HG03066 (cell line): ENCODE measurements around the gene PSME3IP1.

Source experiments
- ATAC-seq: cut with Tn5 transposase; IDR thresholded peaks from one replicate; pipeline ENCODE4 v1.9.1; 2021; ENCODE audit warnings: low read depth; ENCODE audit not compliant: unreplicated experiment

Gene PSME3IP1

DNA sequence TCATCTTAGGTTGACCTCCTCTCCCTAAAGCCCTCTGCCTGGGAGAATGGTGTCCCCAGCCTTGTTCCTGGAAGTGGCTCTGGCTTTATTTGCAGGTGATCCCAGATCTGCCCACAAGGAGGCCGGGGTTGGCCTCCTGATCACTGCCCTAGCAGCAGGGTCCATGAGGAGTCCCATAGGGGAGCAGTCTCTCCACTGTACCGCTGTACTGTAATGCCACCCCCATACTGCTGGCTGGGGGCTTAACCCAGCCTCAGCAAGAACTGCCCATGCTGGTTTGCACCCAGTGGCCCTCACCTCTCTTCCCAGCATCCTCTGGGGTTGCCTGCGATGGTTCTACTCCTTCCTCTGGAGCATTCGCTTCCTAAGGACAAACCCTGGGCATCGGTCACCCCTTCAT, 39.1 kb downstream of the PSME3IP1 start:
- no peak for ATAC-seq

DNA sequence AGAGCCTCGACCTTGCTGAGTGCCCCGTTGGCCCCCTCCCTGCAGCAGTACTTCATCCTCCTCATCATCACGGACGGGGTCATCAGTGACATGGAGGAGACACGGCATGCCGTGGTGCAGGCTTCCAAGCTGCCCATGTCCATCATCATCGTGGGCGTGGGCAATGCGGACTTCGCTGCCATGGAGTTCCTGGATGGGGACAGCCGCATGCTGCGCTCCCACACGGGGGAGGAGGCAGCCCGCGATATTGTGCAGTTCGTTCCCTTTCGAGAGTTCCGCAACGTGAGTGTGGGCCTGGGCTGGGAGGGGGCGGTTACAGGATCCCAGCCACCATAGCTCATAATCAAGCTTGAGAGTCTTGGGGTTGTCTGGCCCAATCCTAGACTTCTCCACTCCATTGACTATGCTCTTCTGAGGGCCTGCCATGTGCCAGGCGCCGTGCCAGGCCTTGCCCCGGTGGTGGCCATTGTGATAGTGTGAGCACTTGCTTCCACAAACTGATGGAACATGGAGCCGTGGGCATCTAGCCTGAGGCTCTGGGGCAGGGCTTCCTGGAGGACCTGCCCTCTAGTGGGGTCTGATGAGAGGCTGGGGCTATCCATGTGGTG, 39.7 kb downstream of the PSME3IP1 start:
- ATAC-seq = no peak

DNA sequence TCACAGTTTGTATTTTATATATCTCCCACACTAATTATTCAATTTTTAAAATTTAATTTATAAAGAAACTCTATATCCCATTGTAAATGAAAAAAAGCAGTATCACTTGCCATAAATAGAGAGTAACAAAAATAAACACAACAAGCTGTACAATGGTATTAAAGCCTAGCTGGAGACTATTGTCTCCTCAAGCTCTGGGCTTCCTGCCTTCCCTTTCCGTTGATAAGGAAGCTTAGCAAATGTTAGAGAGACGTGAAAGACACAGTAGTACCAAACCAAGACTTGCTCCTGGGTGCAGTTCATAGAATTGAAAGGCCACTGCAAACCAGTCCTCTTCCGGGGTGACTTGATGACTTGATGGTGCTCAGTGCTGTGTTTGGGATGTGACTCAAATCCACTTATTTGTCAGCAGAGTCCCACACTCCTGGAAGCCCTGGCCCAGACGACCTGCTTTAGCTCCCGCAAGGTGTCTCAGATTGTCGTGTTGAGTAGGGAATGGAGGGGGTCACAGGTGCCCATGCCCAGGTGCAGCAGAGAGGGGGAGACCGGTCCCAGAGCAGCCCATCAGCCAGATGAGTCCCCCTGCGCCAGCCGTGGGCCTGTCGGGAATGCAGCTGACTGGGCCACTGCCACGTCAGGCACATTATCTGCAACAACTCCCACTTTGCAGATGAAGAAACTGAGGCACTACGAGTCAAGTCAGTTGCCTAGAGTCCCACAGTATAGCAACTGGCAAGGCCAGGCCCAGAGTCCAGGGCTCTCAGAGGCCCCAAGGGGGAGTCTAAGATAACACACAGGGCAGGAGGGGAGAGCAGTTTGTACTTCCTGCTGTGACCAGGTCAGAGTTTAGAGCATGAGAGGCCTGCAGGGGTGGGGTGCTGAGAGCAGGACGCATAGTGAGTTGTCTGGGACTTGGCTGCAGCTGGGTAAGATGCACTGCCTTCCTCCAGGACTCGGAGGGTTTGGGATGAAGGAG, 40.5 kb downstream of the PSME3IP1 start:
- no peak for ATAC-seq

DNA sequence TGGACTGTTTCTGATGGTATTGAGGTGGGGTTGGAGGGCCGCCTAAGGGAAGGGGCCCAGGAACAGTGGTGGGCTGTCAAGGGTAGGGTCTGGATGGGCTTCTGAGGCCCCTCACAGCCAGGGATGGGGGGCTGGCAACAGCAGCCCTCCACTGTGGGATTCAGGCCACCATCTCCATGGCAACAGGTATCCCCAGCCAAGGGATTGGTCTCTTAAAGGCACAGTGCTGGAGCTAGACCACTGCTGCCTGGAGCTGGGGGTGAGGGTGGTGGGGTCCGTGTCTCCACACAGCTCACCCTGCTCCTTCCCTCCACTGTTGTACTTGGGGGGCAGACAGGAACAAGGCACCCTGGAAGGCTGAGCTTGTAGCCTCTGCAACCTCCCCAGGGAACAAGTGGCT, 41.8 kb downstream of the PSME3IP1 start:
- no peak for ATAC-seq

DNA sequence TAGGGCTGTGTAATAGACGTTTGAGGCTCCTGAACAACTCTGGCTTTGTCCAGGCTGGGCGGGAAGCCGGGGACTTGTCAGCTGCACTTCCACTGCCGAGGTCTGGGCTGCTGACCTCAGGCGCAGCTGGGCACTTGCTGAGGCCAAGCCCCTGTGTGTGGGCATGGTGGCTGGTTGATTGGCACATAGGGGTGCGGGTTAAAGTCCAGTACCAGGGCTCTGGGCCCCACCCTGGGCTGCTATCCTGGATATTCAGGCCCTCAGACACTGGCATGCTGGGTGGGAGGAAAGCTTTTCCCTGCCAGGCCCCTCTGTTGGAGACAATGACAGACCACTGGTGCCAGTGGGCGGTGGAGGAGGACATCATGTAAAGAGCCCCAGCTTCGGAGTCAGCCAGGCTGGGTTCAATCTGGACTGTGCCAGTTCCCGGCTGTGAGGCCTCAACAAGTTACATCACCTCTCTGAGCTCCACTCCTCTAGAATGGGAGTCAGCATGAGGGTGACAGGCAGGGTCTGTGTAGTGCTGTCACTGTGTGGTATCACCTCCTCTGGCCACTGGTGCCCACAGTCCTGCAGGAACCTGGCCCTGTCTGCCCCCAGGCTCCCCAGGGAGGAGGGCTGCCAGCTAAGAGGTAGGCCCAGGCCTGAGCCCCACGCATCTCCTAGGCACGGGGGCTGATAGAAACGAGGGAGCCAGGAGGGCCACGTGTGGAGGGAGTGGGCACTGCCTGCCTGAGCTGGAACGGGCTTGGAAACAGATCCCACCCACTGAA, 42.5 kb downstream of the PSME3IP1 start:
- no peak for ATAC-seq

DNA sequence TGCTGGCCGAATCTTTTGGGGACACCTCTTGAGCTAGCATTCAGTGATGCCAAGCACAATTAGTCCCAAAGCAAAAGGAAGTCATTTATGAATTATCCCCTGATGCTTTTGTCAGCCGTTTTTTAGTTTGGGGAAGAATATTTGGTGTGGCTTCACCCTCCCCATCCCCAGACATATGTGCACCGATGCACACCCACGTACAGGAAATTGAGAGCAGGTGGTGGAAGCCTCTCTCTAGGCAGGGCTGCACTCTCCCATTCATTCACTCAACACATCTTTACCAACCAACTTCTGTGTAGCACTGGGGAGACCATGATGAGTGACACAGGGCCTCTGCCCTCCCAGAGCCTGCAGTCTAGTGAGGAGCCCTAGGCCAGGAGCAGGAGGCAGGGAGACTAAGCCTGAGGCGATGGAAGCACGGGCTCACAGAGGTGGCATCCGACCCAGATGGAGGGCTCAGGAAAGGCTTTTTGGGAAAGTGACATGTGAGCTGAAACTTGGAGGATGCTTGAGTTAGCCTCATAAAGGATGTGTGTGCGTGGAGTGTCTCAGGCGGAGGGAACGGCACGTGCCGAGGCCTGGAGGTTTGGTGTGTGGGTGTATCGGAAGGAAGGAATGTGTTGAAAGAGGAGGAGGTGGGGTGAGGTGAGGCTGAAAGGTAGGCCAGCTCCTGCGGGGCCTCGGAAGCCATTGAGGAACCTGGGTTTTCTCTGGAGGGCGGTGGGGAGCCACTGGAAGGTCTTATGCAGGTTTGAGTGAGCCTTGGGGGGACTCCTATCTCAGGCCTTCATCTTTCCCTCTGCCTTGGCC, 43.8 kb downstream of the PSME3IP1 start:
- ATAC-seq = no peak

DNA sequence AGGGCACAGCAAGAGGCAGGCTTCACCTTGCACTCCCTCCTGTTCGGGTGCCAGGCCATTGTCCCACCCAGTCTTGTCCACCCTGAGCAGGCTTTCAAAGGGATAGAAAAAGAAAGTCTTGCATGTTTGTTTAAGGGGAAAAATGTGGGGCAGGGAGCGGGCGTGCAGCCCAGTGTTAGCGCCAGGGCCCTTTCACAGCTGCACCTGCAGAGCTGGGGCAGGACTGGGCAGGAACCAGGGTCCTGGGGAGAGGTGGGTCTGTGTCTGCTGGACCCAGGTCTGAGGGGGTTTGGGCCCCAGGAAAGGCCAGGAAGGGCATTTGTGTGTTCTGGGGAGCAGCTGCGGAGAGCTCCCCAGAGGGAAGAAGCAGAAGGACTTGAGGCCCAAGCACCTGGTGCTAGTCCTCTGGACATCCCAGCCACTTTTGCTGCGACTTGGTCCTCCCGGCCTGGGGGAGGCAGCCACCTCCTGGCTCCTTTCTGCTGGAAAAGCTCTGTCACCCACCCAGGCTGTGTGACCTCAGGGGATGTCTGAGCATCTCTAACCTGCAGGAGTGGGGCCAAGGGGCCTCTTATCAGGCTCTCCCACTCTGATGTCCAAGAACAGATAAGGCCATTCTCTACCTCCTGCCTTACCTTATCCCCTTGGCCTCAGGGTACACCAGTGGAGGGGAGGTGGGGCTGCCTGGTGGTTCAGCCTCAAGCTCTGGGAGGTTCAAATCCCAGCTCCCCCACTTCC, 44.7 kb downstream of the PSME3IP1 start:
- no peak for ATAC-seq

DNA sequence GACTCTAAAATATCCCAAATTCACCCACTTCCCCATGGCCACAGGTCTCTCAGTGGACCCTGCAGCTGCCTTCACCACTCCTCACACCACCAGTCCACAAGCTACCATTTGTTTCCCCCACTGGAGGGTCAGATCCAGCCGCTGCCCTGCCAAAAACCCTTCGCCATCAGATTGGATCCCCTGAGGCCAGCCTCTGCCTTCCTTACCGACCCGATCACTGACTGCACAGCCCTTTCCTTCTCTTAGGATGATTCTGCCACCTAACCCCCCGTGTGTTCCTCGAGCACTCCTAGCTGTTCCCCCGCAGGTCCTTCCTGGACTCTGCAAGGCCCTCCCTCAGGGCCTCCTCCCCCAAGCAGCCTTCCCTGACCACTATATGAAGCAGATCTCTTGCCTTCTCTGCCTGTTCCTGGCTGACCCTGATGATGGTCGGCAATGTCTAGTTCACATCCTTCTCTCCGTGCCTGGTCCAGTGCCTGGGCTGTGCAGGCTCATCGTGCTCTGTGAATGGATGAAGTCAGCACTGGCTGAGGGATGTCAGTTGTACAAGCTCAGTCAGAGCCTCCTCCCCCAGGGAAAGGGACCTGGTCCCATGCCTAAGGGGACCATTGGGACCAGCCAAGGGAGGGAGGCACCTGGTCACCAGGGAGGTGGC, 47.4 kb downstream of the PSME3IP1 start:
- no peak for ATAC-seq

DNA sequence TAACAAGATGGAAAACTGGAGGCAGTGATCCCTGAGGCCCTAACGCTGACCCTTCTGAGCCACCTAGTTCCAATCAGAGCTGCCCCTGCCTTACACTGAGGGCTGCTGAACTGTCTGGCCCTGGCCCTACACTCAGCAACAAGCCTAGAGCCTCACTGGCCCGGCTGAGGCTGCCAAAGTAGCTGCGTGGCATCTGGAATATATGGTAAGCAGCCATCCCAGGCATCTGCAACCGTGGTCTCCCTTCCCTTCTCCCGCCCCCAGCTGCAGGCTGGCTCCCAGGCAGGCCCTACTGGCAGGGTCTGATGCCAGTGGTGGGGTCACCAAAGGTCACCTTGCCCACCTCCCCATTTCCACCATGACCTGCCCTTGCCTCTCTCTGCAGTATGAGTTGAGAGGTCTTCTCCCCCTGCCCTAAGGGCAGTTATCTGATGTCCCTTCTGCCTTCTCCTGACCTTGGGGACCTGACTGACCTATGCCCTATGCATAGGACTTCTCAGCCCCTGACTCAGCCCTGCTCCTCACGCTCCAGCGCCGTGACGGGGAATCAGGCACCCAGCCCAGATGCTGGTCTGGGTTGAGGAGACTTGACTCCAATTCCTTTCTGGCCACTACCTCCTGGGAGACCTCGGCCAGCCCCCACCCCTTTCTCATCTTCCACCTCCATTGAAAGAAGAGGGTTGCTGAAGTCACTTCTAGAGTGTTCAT, 48.1 kb downstream of the PSME3IP1 start:
- no peak for ATAC-seq

DNA sequence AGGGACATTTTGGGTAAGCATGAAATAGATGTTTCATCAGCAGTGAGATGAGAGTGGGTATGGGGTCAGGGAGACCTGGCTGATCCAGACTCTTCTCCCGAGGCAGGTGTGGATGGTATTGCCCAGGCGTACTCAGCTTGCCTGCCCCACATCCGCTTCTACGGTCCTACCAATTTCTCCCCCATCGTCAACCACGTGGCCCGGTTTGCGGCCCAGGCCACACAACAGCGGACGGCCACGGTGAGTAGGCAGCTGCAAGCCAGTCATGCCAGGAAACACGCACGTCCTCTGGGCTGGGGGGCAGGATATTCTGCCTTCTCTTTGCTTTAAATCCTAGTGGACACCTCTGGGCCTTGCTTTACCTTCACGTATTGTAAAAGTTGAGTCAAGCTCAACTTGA, 48.8 kb downstream of the PSME3IP1 start:
- ATAC-seq = no peak

DNA sequence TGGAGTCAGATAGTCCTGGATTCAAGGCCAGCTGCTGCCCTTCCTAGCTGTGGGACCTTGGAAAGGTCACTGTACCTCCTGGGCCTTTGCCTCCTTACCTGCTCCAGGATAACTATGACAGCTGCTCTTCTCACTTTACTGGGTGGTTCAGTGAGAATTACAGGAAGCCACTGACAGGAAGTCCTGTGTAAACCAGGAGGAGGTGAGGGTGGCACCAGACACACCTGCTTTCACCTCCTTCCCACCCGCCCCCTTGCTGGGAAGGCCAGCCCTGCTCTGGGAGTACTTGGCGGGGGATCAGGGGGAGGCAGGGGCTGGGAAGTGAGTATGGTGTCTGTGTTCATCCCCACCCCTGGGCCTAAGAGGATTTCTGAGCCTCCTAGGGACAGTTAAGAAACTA, 50.9 kb downstream of the PSME3IP1 start:
- no peak for ATAC-seq

DNA sequence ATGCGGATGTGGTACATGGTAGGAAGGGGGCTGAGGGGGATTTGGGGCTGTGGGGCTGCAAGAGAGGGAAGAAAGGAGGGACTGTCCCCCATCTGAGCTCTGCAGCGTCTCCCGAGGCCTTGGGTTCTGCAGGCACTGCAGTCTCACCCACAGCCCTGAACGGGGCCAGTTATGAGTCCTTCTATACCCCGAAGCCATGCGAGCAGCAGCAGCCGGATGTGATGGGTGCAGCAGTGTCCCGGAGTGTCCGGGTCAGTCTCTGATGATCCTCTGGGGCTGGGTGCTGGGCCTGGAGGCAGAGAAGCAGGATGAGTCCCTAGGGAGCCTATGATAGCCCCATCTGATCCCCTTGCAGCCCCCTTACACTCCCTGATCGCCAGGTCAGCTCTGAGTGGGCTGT, 52.0 kb downstream of the PSME3IP1 start:
- no peak for ATAC-seq

DNA sequence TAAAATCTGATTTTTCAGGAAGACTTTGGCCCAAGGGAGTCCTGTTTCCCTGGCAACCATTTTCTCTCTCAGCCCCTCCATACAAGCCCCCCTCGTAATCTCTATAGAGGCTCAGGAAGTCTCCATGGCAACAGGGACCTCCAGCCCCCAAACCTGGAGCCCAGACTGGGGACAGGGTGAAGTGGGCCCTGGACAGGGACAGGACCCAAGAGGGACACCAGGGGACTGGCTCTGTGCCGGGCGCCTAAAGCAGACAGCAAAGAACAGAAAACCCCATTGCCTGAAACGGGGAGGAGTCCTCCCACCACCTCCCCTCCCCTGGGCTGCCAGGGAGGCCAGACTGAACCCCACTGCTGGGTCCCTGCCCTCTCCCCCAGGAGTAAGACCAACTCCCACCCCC, 52.8 kb downstream of the PSME3IP1 start:
- no peak for ATAC-seq

DNA sequence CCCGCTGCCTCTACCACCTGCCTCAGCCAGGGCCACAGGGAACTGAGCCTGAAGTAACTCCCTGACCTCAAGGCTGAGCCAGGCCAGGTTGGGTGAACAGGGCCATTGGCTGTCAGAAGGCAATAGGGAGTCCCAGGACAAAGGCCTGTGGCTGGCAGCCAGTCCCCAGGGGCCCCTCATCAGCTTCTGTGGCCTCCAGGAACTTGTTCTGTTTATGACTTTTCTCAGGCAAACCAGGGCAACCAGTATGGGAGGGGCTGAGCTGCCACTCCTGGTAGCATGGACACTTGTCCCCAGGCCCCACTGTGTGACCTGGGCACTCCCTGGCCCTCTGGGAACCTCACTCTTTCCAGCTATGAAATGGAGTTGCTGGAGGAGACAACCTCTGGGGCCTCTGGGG, 53.4 kb downstream of the PSME3IP1 start:
- ATAC-seq = no peak

DNA sequence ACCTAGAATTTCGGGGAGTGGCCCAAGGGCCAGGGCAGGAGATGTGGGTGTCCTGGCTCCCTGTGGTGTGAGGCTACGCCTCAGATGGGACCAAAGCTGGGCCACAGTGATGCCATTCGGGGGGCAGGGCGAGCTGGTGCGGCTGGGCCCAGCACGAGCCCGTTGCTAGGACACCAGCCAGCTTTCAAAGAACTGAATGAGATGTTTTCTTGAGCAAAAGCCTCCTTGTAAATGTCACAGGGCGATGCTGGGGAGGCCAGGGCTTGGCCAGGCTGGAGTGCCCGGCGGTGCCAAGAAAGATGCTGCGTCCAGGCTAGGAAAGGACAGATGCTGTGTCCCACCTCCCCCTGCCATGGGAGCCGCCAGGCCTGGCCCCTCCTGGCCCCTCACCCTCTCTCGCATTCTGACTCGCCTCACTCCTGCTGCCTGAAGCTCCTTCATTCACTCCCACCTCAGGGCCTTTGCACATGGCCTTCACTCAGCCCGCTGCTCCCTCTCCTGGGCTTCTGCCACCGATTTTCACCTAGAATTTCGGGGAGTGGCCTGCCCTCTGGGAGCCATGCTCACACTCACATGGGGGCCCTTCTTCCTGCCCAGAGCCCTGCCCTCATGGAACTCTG, 54.4 kb downstream of the PSME3IP1 start:
- ATAC-seq = no peak

DNA sequence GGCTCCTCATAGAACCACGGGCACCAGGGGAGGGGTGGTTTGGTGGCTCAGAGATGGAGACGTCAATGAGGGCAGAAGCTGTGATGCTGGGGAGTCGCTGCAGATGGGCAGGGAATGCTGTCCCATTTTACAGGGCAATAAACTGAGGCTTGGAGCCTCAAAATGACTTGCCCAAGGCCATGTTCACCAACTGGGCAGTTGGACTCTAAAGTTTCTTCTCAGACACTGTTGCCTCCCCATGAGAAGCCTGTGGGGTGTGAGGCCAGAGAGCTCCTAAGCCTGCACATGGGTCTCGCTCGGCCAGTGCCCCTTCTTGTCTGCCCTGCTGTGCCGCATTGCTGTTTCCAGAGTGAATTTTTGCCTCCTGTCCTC, 54.9 kb downstream of the PSME3IP1 start:
- no peak for ATAC-seq

DNA sequence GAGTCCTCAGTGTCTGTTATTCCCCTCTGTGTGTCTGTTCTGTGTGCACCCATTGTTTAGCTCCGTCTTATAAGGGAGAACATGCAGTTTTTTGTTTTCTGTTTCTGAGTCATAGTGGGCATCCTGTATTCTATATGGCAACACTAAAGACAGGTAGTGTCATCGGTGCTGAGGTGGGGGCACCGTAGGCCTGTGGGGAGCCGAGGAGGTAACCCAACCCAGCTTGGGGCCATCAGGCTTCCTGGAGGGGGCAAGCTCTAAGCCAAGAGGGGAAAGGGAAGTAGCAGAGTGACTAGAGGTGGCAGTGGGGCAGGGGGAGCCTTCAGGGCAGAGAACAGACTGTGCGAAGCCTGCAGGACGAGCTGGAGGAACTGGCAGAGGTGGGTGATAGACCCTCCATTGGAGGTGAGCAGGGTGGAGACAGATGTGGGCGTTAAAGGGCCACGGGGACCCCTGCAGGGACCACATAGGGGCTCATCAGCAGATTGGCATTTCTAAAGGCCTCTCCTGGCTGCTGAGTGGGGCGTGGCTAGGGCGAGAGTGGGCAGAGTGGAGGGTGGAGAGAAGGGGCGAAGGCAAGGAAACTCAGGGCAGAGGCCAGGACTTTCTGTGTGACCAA, 57.0 kb downstream of the PSME3IP1 start:
- ATAC-seq = no peak

DNA sequence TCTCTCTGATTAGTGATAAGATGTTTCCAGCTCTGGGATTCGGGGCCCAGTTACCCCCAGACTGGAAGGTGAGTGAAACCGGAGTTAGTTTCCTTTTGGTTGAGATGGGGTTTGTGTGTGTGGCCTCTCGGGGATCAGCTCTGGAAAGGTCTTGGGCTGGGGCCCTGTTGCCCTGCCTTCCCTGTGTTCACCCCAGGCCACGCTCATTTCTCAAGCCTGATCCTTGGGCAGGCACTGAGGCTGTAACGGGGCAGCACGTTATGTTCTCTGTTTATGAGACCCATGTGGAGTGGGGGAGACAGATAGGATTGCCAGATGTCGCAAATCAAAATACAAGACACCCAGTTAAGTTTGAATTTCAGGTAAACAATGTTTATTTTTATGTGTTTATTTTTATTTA, 58.0 kb downstream of the PSME3IP1 start:
- no peak for ATAC-seq
